H1 (cell line): Measurements from ENCODE around the gene RPTOR. TPM values are rescaled to one million over a fixed set of nuclear protein-coding genes. Genes with fewer than 3 reads are reported as not detected.

ENCODE experiments used
- CTCF ChIA-PET: fragments of 300-600 bp; sonication (Branson Sonifier 250); formaldehyde crosslinking; loops from one replicate; lab custom pipeline; 2021; ENCODE audit not compliant: partially characterized antibody; lab: Charles Lee
- POLR2A ChIA-PET: fragments of 300-600 bp; sonication (Branson Sonifier 250); formaldehyde crosslinking; loops from one replicate; lab custom pipeline; 2021; ENCODE audit warnings: inconsistent platforms; ENCODE audit not compliant: partially characterized antibody; lab: Charles Lee
- DNase-seq, 2 experiments: peaks; one replicate each; pipeline versions ENCODE4 v3.0.0 to v3.0.0-alpha.2; 2010 to 2022; ENCODE audit warnings: low spot score in 2 of 2, low read depth in 1 of 2, mixed read lengths in 1 of 2
- FAIRE-seq: peaks from 2 replicates; lab custom pipeline; 2011; peaks lifted over from hg19 to GRCh38; lab: Jason Lieb, UNC
- H2AFZ ChIP-seq: 2 replicates; pipeline ENCODE4 v1.8.1; 2012; ENCODE audit warnings: low read length, inconsistent platforms
- H2AK5ac ChIP-seq: 2 replicates; pipeline ENCODE4 v1.6.1; 2013; ENCODE audit warnings: low read depth, low read length
- H2BK120ac ChIP-seq: replicated peaks from 2 replicates; pipeline ENCODE3; 2013; ENCODE audit warnings: low read depth, low read length, inconsistent platforms
- H2BK12ac ChIP-seq: 2 replicates; pipeline ENCODE4 v1.6.1; 2013; ENCODE audit warnings: low read depth, low read length
- H2BK15ac ChIP-seq: 2 replicates; pipeline ENCODE4 v1.6.1; 2013; ENCODE audit warnings: low read length
- H2BK20ac ChIP-seq: 2 replicates; pipeline ENCODE4 v1.6.1; 2013; ENCODE audit warnings: low read length
- H2BK5ac ChIP-seq: 2 replicates; pipeline ENCODE4 v1.6.1; 2013; ENCODE audit warnings: low read depth, low read length
- H3K14ac ChIP-seq: 2 replicates; pipeline ENCODE4 v1.6.1; 2013; ENCODE audit warnings: inconsistent platforms; ENCODE audit not compliant: insufficient read length
- H3K18ac ChIP-seq: 2 replicates; pipeline ENCODE4 v1.6.1; 2013; ENCODE audit warnings: low read length; ENCODE audit errors: extremely low read depth
- H3K23ac ChIP-seq: 2 replicates; pipeline ENCODE4 v1.6.1; 2013; ENCODE audit warnings: inconsistent platforms; ENCODE audit not compliant: insufficient read length
- H3K23me2 ChIP-seq: 2 replicates; pipeline ENCODE4 v1.6.1; 2013; ENCODE audit warnings: low read depth, low read length
- H3K27ac ChIP-seq: 2 replicates; pipeline ENCODE4 v1.6.1; 2011; ENCODE audit warnings: low read depth, low read length, inconsistent platforms
- H3K27me3 ChIP-seq, 4 experiments: replicated peaks in 1 of 4; 1 replicate in 1 of 4; 2 replicates in 3 of 4; pipeline versions ENCODE4 v1.6.1 to v1.8.1; 2011 to 2013; ENCODE audit warnings: low read length in 3 of 4, mild to moderate bottlenecking in 3 of 4, inconsistent platforms in 2 of 4, mixed read lengths in 2 of 4, moderate library complexity in 1 of 4; ENCODE audit not compliant: control insufficient read depth in 3 of 4, insufficient read depth in 3 of 4; ENCODE audit errors: extremely low read depth in 1 of 4
- H3K36me3 ChIP-seq, 4 experiments: 2 replicates each; pipeline versions ENCODE4 v1.6.1 to v1.8.1; 2011 to 2013; ENCODE audit warnings: mild to moderate bottlenecking in 4 of 4, low read length in 3 of 4, moderate library complexity in 2 of 4, control low read depth in 1 of 4, inconsistent platforms in 1 of 4; ENCODE audit not compliant: insufficient read depth in 4 of 4, control insufficient read depth in 2 of 4
- H3K4ac ChIP-seq: replicated peaks from 2 replicates; pipeline ENCODE3; 2013; ENCODE audit warnings: low read length, low read depth, mixed read lengths, inconsistent platforms; ENCODE audit not compliant: insufficient read length
- H3K4me1 ChIP-seq, 4 experiments: replicated peaks in 1 of 4; 1 replicate in 1 of 4; 2 replicates in 3 of 4; pipeline versions ENCODE4 v1.6.1 to v1.8.1; 2011 to 2013; ENCODE audit warnings: low read length in 3 of 4, inconsistent platforms in 2 of 4, mixed read lengths in 1 of 4; ENCODE audit not compliant: insufficient read depth in 4 of 4, control insufficient read depth in 3 of 4
- H3K4me2 ChIP-seq, 2 experiments: 2 replicates each; pipeline versions ENCODE4 v1.6.1 to v1.8.1; 2011 to 2013; ENCODE audit warnings: low read depth in 2 of 2, low read length in 2 of 2, control low read depth in 1 of 2, inconsistent platforms in 1 of 2, mild to moderate bottlenecking in 1 of 2; ENCODE audit not compliant: insufficient read depth in 1 of 2
- H3K4me3 ChIP-seq, 4 experiments: fragments of 200-600, 300-600 bp in 1 of 4; sonication (generic), shearing (Covaris generic), sonication (Bioruptor Twin) in 1 of 4; 2 replicates each; pipeline versions ENCODE4 v1.5.1 to v1.8.1; 2011 to 2016; ENCODE audit warnings: low read length in 4 of 4, low read depth in 3 of 4, control low read depth in 2 of 4, inconsistent platforms in 2 of 4, mild to moderate bottlenecking in 2 of 4, mixed read lengths in 1 of 4, moderate library complexity in 1 of 4; ENCODE audit not compliant: insufficient read depth in 2 of 4; ENCODE audit errors: extremely low read depth in 1 of 4
- H3K56ac ChIP-seq: replicated peaks from 2 replicates; pipeline ENCODE3; 2013; ENCODE audit warnings: low read depth, mild to moderate bottlenecking, mixed read lengths, low read length, inconsistent platforms; ENCODE audit not compliant: insufficient read length
- H3K79me1 ChIP-seq: 2 replicates; pipeline ENCODE4 v1.6.1; 2013; ENCODE audit warnings: low read depth, low read length, control low read depth
- H3K79me2 ChIP-seq, 2 experiments: 2 replicates each; pipeline versions ENCODE4 v1.6.1 to v1.8.1; 2012 to 2013; ENCODE audit warnings: low read length in 2 of 2, mild to moderate bottlenecking in 2 of 2, inconsistent platforms in 1 of 2; ENCODE audit not compliant: insufficient read depth in 2 of 2, control insufficient read depth in 1 of 2
- H3K9ac ChIP-seq, 4 experiments: replicated peaks in 1 of 4; 1 replicate in 1 of 4; 2 replicates in 3 of 4; pipeline versions ENCODE4 v1.6.1 to v1.8.1; 2011 to 2013; ENCODE audit warnings: low read depth in 3 of 4, low read length in 3 of 4, control low read depth in 2 of 4, mild to moderate bottlenecking in 2 of 4, moderate library complexity in 2 of 4, inconsistent platforms in 1 of 4; ENCODE audit errors: extremely low read depth in 1 of 4
- H3K9me3 ChIP-seq, 2 experiments: 2 replicates each; pipeline versions ENCODE4 v1.6.1 to v1.8.1; 2012 to 2013; ENCODE audit warnings: mild to moderate bottlenecking in 2 of 2, moderate library complexity in 2 of 2, control low read depth in 1 of 2, inconsistent platforms in 1 of 2, low read depth in 1 of 2, low read length in 1 of 2, mixed read lengths in 1 of 2; ENCODE audit not compliant: insufficient read depth in 2 of 2
- H4K20me1 ChIP-seq, 2 experiments: replicated peaks in 1 of 2; 2 replicates each; pipeline versions ENCODE3 to v1.8.1; 2011 to 2013; ENCODE audit warnings: inconsistent platforms in 2 of 2, low read length in 2 of 2, mild to moderate bottlenecking in 1 of 2; ENCODE audit not compliant: insufficient read depth in 2 of 2, control insufficient read depth in 1 of 2
- H4K5ac ChIP-seq: 2 replicates; pipeline ENCODE4 v1.6.1; 2013; ENCODE audit warnings: low read length, low read depth, mixed read lengths, inconsistent platforms; ENCODE audit not compliant: insufficient read length
- H4K8ac ChIP-seq: 2 replicates; pipeline ENCODE4 v1.8.0; 2013; ENCODE audit warnings: mild to moderate bottlenecking, moderate library complexity, low read length, inconsistent platforms; ENCODE audit not compliant: insufficient read depth; ENCODE audit errors: extremely low read depth
- H4K91ac ChIP-seq: replicated peaks from 2 replicates; pipeline ENCODE3; 2013; ENCODE audit warnings: low read length, mixed read lengths, inconsistent platforms; ENCODE audit not compliant: insufficient read length
- ATF2 ChIP-seq: IDR thresholded peaks from 2 replicates; pipeline ENCODE4 v1.6.1; 2012; ENCODE audit warnings: low read length, inconsistent platforms
- CBX8 ChIP-seq: fragments of 300-800, 300-1000 bp; sonication (generic); IDR thresholded peaks from 2 replicates; pipeline ENCODE4 v1.7.1; 2016; ENCODE audit warnings: low read depth, low read length, borderline replicate concordance
- CTBP2 ChIP-seq: IDR thresholded peaks from 2 replicates; pipeline ENCODE4 v1.7.0; 2011; ENCODE audit warnings: borderline replicate concordance, mild to moderate bottlenecking, moderate library complexity, mixed read lengths, low read length; ENCODE audit not compliant: insufficient read depth, insufficient read length
- RBBP5 ChIP-seq: IDR thresholded peaks from 2 replicates; pipeline ENCODE4 v1.7.1; 2012; ENCODE audit warnings: low read depth, mild to moderate bottlenecking, inconsistent platforms, low read length, moderate library complexity, borderline replicate concordance
- SAP30 ChIP-seq: fragments of 300-600 bp; sonication (generic); IDR thresholded peaks from 2 replicates; pipeline ENCODE4 v1.7.1; 2012; ENCODE audit warnings: low read length, moderate library complexity, mild to moderate bottlenecking, inconsistent platforms; ENCODE audit not compliant: insufficient read depth, insufficient replicate concordance
- SP2 ChIP-seq: IDR thresholded peaks from 2 replicates; pipeline ENCODE4 v1.6.1; 2012; ENCODE audit warnings: mild to moderate bottlenecking, low read length, inconsistent platforms
- YY1 ChIP-seq: IDR thresholded peaks from 2 replicates; pipeline ENCODE4 v1.6.1; 2011; ENCODE audit warnings: low read depth, mild to moderate bottlenecking, low read length
- ZNF274 ChIP-seq: IDR thresholded peaks from 2 replicates; pipeline ENCODE4 v1.7.0; 2012; ENCODE audit warnings: low read length, borderline replicate concordance; ENCODE audit errors: extremely low read depth
- whole genome bisulfite sequencing, 2 experiments: shearing (Covaris generic) in 1 of 2; methylation state at CpG; one replicate each; pipeline versions ENCODE4 v1.1.6 to v1.1.7; 2013 to 2015; ENCODE audit warnings: low lambda C conversion rate in 2 of 2, mixed read lengths in 2 of 2, inconsistent platforms in 1 of 2, low coverage in 1 of 2, missing lambda C conversion rate in 1 of 2; ENCODE audit not compliant: insufficient replicate concordance in 2 of 2, insufficient coverage in 1 of 2, insufficient read length in 1 of 2; ENCODE audit errors: extremely low coverage in 1 of 2, missing lambda C conversion rate in 1 of 2; 5-methylcytosine and 5-hydroxymethylcytosine counted together
- polyA plus RNA-seq, 7 experiments: library from polyadenylated mRNA; depleted of rRNA in 3 of 7; stranded (reverse) in 5 of 7; unstranded in 2 of 7; fragments of >200 nt in 5 of 7; fragments of 200-250 nt in 2 of 7; gene quantifications; 1 replicate in 5 of 7; 2 replicates in 1 of 7; 4 replicates in 1 of 7; pipeline versions ENCODE4 v1.2.1 to v1.2.3, GENCODE V29; 2011 to 2013; ENCODE audit warnings: missing spikeins in 2 of 7, mixed read lengths in 2 of 7
- total RNA-seq: library from RNA; stranded (reverse); fragmentation: NEBNext Ultra II Directional; extraction: Animal tissue kit (Norgen Biotek cat#: 25700); gene quantifications from 2 replicates; pipeline ENCODE4 v1.2.1, GENCODE V29; 2021

The RPTOR gene
- total and polyA plus RNA-seq, 2 of the 8 experiments (the other 6 are each of a cell fraction or from before 2014, with no cell fraction given): 6.9 to 28.7 TPM

- ChIA-PET POLR2A (no interaction called here), CTCF (interaction anchor here (0.5 to 1.9 kb wide), 5 partner anchors 12 to 193 kb away, joined by 3 to 5 read pairs (median 3); no protein-coding TSS in a partner anchor)
- H2BK12ac ChIP-seq: 0 out of 2 replicates have a peak overlapping the region, but pooled peaks have one; percentile 3
- WGBS, 2 experiments: 70% methylated on average over 5 of the region's 5 CpGs; no CpG with 5 or more reads in 1 of the 2 experiments
- H3K14ac ChIP-seq: no peak overlapping the region
- H3K4me3 ChIP-seq: no peak overlapping the region
- no peaks in the 10 kb centered on the region for H3K9me3 ChIP-seq
- peaks cover 0 to 3% of the 10 kb centered on the region in 2 experiments for H4K20me1 ChIP-seq
- H3K79me1 ChIP-seq: peaks cover 8% of the 10 kb centered on the region; the same call in 1 of the 2 replicates
- no peak for TF ChIP-seq SP2
- TF ChIP-seq RBBP5: no peak
- TF ChIP-seq CBX8: no peak
- no peak for TF ChIP-seq SAP30
- no peak for TF ChIP-seq CTBP2
- TF ChIP-seq ATF2: no peak
- no peak for TF ChIP-seq YY1
- no peak for TF ChIP-seq ZNF274
- H2BK15ac ChIP-seq: no peak overlapping the region
- H3K4me2 ChIP-seq: no peak overlapping the region; a peak in 1 of 4 replicates
- peak overlapping the region; percentile 4; the same call in 1 of the 2 replicates for H2BK5ac ChIP-seq
- no peak overlapping the region for H2BK20ac ChIP-seq
- H3K18ac ChIP-seq: no peak overlapping the region
- no peak overlapping the region for H4K8ac ChIP-seq
- peaks cover under 1% of the 10 kb centered on the region; the same call in 1 of the 2 replicates for H3K23me2 ChIP-seq
- no peak overlapping the region; the same call in 1 of the 2 replicates for H2AK5ac ChIP-seq
- no peak overlapping the region for H2BK120ac ChIP-seq
- H3K4ac ChIP-seq: no peak overlapping the region
- H4K5ac ChIP-seq: no peak overlapping the region
- DNase-seq (no peak), FAIRE-seq (no peak)
- peaks cover 3 to 20% (median 5%) of the 10 kb centered on the region in 4 experiments for H3K4me1 ChIP-seq
- no peak overlapping the region for H3K56ac ChIP-seq
- no peaks in the 10 kb centered on the region for H3K36me3 ChIP-seq
- no peaks in the 10 kb centered on the region for H3K27me3 ChIP-seq
- no peak overlapping the region for H3K9ac ChIP-seq
- H3K79me2 ChIP-seq: peaks cover 0 to 10% of the 10 kb centered on the region in 2 experiments; a peak in 2 of 4 replicates
- H2AFZ ChIP-seq: no peak overlapping the region
- no peak overlapping the region for H3K27ac ChIP-seq
- H3K23ac ChIP-seq: no peak overlapping the region
- no peak overlapping the region for H4K91ac ChIP-seq
These were observed 161.3 kb downstream of the RPTOR start for GRCh38 chr17:80705988-80706387.
